ENCODE results near the gene UROC1.

Gene UROC1

DNA sequence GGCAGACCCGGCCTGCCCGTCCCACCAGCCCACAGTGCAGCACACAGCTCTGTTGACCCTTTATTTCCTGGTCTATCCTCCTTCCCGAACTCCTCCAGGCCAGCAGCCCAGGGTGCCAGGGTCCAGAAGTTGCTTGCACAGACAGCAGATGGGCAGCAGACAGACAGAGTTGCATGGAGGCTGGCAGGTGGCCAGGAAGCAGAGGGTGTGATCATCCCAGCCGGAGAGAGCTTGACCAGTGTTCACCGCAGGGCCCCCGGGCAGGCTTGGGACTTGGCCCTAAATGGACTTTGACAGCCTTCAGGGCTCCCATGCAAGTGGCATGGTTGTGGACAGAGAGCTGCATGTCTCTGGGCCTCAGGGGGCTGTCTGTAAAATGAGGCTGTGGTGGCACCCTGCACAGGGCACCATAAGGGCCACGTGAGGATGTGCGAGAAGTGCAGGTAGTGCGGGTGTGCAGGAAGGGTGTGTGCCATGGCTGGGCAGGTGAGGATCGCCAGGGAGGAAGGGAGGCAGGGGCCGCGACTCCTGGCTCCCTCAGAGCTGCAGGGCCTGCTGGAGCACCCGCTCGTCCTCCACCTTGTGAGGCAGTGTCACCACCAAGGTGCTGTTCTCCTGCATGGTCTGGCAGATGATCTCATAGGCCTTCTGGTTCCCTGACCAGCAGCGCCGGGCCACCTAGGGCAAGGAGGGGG, 35.6 kb downstream of the UROC1 start:
- no peak for DNase-seq (ENCODE audit: extremely low read depth in 1 of 2, low read depth in 1 of 2)

DNA sequence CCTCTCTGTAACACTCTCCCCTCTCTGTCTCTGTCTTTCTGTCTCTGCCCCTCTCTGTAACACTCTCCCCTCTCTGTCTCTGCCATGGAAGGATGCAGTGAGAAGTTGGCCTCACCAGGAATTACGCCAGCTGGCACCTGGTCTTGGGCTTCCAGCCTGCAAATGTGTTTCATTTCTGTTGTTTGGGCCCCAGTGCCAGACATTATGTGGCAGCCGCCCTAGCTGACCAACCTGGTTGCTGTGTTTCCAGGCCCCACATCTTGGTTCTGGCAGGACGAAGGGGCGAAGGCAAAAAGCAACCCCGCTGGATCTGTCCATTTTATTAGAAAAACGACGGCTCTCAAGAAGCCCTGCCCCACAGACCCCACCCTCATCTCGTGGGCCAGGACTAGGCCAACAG, 36.7 kb downstream of the UROC1 start:
- no peak for DNase-seq (ENCODE audit: extremely low read depth in 1 of 2, low read depth in 1 of 2)

DNA sequence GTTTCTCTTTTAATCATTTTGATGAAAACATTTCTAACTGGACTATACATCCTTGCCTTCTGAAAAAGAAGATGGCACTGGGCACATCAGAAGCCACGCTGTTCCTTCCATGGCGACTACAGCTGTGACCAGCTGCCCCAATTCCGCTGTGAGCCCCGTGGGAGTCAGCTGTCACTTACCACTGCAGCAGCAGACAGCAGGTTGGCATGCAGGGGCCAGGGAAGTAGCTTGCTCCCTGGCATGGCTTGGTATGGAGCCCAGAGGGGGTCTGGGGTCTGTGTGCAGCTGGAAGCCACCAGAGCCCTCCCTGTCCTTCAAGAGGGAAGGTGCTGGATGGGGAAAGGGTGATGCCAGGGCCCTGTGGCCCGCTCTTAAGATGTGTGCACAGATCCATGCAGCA, 37.4 kb downstream of the UROC1 start:
- no peak for DNase-seq (ENCODE audit: extremely low read depth in 1 of 2, low read depth in 1 of 2)

GRCh38 chr3:126479642-126480041, 37.9 kb downstream of the UROC1 start:
- DNase-seq (ENCODE audit: extremely low read depth in 1 of 2, low read depth in 1 of 2): no peak

DNA sequence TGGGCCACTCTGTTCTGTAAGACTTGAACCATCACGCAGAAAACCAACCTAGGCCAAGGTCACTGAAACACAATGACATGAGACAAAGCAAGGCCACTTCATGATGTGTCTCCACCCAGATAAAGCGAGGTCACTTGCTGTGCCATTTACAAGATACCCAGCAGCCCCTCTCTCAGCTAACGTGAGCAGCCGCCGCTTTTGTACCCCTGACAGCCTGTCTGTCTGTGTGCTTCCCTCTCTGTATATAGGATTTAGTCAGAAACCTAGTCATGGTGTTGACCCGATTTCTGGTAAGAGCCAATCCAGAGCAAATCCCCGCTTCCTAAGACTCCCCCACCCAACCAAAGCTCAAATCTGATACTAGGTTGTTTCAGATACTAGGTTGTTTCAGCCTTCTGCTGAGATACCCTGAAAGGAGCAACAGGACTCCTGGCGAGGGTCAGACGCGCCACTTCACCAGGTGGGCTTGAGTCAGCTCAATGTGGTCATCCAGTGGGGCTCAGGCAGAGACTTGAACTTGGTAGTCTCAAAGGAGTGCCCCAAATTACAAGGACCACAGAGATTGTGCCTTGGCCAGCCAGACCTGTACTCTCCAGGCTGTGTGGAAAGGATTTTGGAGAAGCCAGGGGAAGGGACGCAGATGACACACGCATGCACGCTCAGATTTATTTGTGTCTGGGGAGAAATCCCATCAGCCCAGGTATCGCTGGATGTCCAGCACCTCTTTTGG, 38.8 kb downstream of the UROC1 start:
- DNase-seq (ENCODE audit: extremely low read depth in 1 of 2, low read depth in 1 of 2): no peak

DNA sequence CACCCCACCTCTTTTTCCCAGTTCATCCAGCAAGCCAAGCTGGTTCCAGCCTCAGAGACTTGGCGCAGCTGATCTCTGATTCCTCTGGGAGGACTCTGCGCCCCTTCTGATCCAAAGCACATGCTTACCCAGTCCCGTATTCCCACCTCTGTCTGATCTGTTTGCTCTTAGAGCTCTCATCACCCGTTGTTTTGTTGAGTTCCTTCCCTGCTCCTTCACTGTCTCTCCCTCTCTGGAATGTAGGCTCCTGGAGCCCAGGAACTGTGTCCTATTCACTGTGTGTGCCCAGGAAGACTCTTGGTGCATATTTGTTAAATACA, 40.6 kb downstream of the UROC1 start:
- no peak for DNase-seq (ENCODE audit: extremely low read depth in 1 of 2, low read depth in 1 of 2)

GRCh38 chr3:126476166-126477060, 41.2 kb downstream of the UROC1 start:
- DNase-seq (ENCODE audit: extremely low read depth in 1 of 2, low read depth in 1 of 2): peak in 1 of 2 donors; percentile 34

DNA sequence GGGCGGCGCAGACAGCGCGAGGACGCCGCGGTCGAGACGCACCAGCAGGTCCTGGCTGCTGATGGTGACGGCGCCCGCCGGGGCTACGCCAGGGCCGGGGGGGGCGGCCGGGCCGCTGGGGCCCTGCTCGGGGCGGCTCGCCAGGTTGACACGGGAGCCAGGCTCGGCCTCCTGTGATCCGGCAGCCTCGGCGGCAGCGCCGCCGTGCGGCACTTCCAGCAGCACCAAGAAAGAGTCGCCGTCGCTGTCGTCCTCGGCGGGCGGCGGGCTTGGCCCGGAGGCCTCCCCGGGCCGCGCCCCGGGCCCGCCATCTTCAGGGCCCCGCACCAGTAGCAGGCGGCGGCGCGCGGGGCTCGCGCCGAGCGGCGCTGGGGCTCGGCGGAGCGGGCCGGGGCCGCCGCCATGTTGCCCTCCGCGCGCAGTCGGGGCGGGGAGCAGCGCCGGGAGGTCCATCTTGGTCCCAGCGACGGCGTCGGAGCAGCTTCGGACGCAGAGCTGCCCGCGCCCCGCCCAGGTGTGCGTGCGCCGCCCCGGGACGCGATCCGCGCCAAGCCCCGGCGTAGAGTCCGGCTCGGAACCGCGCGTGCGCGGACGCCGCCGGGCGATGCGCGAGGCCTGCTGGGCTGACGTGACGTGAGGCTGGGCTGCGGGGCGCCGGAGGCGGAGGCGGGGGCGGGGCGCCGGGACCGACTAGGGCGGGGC, 42.0 kb downstream of the UROC1 start, which contains the start of gene ZXDC:
ZXDC (minus strand) TSS at position 479 of the 702 bp plus-strand sequence; CDS start at position 453, 26 bp downstream.
- DNase-seq (ENCODE audit: extremely low read depth in 1 of 2, low read depth in 1 of 2): peak; percentile 85 to 92

DNA sequence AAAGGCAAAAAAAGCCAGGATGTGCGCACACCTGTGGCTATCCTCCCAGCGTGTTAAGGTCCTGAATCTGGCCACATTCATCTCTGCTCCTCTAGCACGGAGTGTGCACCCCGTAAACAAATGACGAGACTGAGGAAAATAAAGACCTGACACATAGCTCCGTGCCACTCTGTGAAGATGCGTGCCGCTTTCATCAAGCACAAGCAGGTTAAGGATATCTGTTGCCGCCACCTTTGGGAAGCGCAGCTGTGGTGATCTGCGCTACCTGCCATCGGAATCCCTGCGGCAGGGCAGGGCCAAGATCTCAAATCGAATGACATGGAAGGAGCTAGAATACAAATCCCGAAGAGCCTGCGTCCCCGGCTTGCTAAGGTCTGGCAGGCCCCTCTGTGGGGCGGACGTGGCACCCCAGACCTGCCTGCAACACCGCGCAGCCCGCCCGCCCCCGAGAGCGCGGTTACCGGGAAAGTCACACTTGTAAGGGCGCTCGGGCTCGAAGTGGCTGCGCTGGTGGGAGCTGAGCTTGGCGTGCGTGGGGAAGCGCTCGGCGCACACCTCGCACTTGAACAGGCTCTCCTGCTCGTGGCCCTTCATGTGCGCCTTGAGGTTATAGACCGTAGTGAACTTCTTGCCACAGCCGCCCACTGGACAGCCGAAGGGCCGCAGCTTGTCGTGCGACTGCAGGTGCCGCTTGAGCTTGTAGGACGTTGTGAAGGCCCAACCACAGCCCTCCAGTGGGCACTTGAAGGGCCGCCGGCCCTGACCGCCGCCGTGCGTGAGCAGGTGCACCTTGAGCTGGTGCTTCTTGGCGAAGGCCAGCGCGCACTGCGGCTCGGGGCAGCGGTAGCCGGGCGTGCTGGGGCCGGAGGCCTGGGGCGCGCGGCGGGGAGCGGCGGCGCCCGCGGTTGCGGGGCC, 42.8 kb downstream of the UROC1 start:
- DNase-seq (ENCODE audit: extremely low read depth in 1 of 2, low read depth in 1 of 2): no peak

DNA sequence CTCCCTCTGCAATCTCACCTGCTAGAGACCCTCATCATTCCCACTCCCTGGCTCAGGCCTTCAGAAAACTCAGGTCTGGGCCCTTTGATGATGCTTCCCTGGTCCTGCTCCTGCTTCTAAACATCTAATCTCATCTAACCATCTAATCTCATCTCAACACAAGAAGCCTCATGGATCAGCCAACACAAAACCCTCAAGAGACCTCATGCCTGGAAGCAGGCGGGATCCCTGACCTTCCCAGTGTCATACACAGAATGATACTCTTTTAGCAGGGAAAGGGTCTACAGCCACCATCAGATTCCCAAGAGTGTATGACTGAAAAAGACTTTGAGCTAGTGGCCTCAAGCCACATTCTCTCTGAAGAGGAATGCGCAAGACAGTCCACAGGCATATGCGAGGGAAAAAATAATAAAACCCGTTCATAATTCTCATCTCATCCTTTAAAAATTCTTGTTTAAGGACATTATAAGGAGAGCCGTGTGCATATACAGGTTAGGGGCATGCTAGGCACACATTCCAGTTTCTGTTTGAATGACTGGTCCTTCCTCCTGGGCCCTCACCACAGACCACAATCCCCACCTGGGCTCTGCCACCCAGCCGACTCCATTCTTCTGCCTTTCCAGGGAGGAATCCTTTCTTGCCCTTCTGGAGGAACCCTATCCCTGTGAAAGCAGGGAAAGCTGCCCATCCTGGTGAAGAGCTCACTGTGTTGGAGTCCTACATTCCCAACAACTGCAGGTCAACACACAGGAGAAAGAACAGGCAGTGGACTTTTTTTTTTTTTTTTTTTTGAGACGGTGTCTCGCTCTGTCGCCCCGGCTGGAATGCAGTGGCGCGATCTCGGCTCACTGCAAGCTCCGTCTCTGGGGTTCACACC, 44.0 kb downstream of the UROC1 start:
- no peak for DNase-seq (ENCODE audit: extremely low read depth in 1 of 2, low read depth in 1 of 2)

GRCh38 chr3:126472277-126473006, 45.1 kb downstream of the UROC1 start:
- DNase-seq (ENCODE audit: extremely low read depth in 1 of 2, low read depth in 1 of 2): no peak

DNA sequence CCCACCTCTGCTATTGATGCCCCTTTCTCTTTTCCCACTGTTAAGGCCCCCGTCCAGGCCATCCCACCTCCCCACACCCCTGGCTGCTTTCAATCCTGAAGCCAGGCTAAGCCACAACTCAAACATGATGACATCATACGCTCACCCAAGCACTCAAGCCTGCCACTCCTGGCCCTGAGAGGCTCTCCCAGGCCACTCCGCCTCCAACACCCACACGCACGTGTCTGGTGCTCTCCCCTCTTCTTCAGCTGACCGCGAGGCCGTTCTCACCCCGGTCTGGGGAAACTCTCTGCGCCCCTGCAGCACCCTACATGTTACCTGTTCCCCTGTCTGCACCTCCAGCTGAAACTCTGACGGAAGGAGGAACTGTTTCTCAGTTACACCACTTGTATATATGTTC, 48.1 kb downstream of the UROC1 start:
- no peak for DNase-seq (ENCODE audit: extremely low read depth in 1 of 2, low read depth in 1 of 2)

GRCh38 chr3:126468028-126468891, 49.3 kb downstream of the UROC1 start:
- no peak for DNase-seq (ENCODE audit: extremely low read depth in 1 of 2, low read depth in 1 of 2)

DNA sequence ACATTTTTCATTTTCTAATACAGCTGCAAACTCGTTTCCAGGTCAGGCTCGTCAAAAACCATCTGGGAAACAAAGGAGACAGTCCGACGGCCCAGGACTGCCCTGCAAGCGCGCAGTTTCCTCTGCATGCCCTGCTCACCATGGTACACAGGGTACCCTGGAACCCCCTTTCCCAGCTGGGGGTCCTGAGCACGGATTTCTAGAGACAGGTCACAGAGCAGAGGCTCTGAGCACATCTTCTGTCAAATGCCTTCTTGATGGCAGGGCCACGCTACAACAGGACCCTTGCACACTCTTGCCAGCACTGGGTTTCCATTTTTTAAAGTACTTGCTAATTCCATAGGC, 50.0 kb downstream of the UROC1 start:
- no peak for DNase-seq (ENCODE audit: extremely low read depth in 1 of 2, low read depth in 1 of 2)

GRCh38 chr3:126466886-126467610, 50.5 kb downstream of the UROC1 start:
- DNase-seq (ENCODE audit: extremely low read depth in 1 of 2, low read depth in 1 of 2): no peak

GRCh38 chr3:126465928-126466544, 51.5 kb downstream of the UROC1 start:
- no peak for DNase-seq (ENCODE audit: extremely low read depth in 1 of 2, low read depth in 1 of 2)
